AG09309 (cell line): ENCODE measurements around the gene MLX.
A peak's percentile ranks its signal among the peaks of the same experiment; 100 is the strongest.

Experiments
- DNase-seq: peaks from one replicate; pipeline ENCODE4 v3.0.0-alpha.2; 2010; ENCODE audit warnings: low read depth
- H3K4me3 ChIP-seq: 2 replicates; pipeline ENCODE4 v1.5.1; 2011; ENCODE audit warnings: mild to moderate bottlenecking, low read depth, low read length, moderate library complexity; ENCODE audit not compliant: control insufficient read depth
- TF ChIP-seq, protein P1 (sequence below): IDR thresholded peaks from 2 replicates; pipeline ENCODE4 v1.5.1; 2011; ENCODE audit warnings: mild to moderate bottlenecking, low read depth, low read length, inconsistent platforms; ENCODE audit not compliant: insufficient read depth, control insufficient read depth; ENCODE audit errors: missing control alignments

The MLX gene

DNA sequence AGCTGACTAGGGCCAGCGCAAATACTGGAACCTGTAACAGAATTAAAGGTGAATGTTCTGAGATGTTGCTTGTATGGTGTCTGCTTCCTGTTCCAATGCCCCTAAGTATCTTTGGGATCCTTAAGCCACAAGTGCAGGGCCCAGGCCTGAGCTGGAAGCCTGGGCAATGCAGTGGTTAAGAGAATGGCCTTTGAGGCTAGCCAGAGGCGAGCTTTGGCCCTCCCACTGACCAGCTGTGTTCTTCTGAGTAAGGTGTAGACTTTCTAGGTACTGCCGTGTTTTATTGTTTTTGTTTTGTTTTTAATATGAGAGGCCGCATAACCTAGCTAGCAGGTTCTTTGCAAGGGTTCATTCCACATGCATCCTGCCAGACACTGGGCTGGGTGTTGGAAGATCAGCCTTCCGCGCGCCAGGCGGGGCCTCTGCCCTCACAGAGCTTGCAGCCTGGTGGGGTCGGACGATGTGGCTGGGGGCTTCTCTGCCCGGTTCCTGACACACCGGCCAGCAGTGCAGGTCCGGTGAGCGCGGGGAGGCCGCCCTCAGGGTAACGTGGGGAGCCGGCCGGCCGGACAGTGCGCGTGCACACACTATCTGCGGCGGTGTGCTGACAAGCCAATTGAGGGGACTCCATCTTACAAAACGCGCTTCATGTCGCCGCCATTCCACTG, 551 bp upstream of the MLX start:
- H3K4me3 ChIP-seq: peak overlapping the region; percentile 96
- TF ChIP-seq, protein P1, sequence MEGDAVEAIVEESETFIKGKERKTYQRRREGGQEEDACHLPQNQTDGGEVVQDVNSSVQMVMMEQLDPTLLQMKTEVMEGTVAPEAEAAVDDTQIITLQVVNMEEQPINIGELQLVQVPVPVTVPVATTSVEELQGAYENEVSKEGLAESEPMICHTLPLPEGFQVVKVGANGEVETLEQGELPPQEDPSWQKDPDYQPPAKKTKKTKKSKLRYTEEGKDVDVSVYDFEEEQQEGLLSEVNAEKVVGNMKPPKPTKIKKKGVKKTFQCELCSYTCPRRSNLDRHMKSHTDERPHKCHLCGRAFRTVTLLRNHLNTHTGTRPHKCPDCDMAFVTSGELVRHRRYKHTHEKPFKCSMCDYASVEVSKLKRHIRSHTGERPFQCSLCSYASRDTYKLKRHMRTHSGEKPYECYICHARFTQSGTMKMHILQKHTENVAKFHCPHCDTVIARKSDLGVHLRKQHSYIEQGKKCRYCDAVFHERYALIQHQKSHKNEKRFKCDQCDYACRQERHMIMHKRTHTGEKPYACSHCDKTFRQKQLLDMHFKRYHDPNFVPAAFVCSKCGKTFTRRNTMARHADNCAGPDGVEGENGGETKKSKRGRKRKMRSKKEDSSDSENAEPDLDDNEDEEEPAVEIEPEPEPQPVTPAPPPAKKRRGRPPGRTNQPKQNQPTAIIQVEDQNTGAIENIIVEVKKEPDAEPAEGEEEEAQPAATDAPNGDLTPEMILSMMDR: no peak
- no peak for DNase-seq

DNA sequence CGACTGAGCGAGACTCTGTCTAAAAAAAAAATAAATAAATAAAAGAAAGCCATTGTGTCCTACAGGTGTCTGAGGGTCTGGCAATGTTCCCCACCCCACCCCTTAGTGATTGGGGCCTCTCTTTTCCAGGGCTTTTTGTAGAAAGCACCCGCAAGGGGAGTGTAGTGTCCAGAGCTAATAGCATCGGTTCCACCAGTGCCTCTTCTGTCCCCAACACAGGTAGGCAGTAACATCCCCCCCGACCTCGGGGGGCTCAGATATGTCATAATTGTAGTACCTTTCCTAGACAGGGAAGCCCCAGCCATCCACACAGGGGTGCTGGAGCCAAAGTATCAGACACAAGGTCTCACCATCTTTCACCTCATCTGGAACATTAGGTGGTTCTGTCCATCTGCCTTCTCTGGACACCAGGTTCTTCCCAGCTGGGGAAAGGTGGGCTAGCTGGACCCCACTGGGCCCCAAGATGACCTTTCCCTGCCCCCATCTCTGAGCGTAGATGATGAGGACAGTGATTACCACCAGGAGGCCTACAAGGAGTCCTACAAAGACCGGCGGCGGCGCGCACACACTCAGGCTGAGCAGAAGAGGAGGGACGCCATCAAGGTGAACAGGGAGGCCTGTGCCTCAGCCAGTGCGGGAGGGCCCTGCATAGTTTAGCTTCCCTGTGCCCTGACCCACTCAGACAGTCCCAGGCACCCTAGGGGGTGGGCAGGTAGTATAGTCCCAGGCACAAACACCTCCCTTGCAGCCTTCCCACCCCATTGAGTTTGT, 1.6 kb downstream of the MLX start:
- TF ChIP-seq, protein P1: no peak
- no peak for DNase-seq
- no peak overlapping the region for H3K4me3 ChIP-seq

DNA sequence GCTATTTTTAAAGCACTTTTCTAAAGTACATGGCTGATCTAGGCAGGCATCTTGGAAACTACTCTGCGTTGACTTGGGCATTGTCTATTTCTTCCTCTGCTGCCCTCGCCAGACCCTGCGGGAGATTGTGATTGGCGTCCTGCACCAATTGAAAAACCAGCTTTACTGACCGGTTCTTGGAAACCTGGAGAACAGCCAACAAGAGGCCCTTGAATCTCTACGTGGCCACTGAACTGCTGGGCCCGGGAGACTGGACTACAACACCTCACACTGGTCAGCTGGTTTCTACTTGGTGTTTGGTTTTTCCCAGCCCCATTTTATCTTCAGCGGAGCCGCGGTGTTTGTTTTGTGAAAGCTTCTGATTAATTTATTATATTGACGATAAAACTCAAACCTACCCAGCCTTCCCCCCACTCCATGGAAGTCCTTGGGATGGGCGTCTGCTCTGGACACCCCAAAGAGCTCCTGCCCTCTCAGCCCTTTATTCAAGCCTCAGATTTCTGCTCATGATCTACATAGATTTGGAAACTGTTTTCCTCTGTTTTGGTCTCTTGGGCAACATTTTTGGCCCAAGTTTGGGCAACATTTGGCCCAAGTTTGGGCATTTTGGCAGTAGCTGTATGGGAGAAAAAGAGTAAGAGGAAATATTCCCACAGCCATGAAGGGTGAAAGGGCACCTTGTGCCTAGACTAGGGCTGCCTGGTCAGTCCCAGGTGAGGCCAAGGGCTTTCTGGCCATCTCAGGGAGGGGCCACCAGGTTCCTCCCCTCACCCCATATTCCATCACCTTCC, 4.7 kb downstream of the MLX start:
- no peak for DNase-seq
- TF ChIP-seq, protein P1: no peak
- H3K4me3 ChIP-seq: no peak overlapping the region

DNA sequence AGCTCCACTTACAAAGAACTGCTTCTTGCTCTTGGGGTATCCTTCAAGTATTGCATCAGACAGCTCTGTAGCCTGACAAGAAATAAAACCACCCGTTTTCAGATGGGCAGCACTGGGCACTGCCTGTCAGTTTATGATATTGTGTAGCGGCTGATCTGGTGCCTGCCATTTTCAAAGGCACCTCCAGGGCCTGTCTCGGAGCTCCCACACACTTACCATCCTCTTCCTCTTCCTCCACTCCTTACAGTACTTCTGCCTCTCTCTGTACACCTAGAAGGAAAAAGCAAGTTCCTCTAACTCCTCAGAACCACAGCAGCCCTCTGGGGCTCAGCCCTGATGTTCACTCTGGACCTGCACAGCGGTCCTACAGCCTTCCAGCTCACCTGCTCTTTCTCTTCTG, 6.2 kb downstream of the MLX start:
- no peak for DNase-seq
- H3K4me3 ChIP-seq: no peak overlapping the region
- TF ChIP-seq, protein P1: no peak

DNA sequence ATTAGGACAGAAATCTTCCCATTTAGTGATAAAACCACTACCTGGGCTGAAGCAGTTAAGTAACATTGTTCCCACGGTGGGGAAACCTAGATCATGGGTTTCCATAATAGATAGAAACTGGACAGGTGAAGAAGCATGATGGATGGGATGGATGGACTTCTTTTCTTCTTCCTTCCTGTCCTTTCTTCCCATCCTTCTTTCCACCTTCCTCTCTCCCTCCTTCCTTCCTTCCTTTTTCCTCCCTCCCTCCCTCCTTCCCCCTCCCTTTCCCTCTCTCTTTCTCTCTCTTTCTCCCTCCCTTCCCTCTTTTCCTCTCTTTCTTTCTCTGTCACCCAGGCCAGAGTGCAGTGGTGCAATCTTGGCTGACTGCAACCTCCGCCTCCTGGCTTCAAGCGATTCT, 7.6 kb downstream of the MLX start:
- TF ChIP-seq, protein P1: no peak
- no peak for DNase-seq
- no peak overlapping the region for H3K4me3 ChIP-seq

DNA sequence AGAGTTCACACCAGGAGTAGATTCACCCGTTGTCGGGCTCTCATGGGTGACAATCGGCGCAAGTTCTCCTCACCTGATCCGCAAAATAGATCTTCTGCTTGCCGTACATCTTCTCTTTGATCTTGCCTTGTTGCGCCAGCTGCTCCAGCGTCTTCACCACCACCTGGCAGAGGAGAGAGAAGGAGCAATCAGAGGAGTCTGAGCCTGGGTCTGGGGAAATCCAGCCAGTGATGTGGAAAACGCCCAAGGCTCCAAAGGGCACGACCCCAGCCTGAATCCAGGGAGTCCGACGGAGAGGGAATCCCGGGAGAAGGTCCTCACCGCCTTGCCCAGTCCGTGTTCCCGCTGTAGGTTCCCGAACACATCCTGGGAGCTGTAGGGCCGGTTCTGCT, 10.2 kb downstream of the MLX start:
- peak overlapping the region; percentile 70 for H3K4me3 ChIP-seq
- DNase-seq: no peak
- TF ChIP-seq, protein P1: no peak
